GM19238 (cell line): Measurements from ENCODE around the gene GPRIN1.
"Not testable (repeated sequence)": the region's sequence is repeated elsewhere in the genome, so short reads cannot be mapped to it uniquely, and the experiment has no call there.

Source experiments
- DNase-seq: peaks from one replicate; pipeline ENCODE4 v3.0.0; 2011; ENCODE audit warnings: low spot score; ENCODE audit not compliant: insufficient read length

GPRIN1 gene

DNA sequence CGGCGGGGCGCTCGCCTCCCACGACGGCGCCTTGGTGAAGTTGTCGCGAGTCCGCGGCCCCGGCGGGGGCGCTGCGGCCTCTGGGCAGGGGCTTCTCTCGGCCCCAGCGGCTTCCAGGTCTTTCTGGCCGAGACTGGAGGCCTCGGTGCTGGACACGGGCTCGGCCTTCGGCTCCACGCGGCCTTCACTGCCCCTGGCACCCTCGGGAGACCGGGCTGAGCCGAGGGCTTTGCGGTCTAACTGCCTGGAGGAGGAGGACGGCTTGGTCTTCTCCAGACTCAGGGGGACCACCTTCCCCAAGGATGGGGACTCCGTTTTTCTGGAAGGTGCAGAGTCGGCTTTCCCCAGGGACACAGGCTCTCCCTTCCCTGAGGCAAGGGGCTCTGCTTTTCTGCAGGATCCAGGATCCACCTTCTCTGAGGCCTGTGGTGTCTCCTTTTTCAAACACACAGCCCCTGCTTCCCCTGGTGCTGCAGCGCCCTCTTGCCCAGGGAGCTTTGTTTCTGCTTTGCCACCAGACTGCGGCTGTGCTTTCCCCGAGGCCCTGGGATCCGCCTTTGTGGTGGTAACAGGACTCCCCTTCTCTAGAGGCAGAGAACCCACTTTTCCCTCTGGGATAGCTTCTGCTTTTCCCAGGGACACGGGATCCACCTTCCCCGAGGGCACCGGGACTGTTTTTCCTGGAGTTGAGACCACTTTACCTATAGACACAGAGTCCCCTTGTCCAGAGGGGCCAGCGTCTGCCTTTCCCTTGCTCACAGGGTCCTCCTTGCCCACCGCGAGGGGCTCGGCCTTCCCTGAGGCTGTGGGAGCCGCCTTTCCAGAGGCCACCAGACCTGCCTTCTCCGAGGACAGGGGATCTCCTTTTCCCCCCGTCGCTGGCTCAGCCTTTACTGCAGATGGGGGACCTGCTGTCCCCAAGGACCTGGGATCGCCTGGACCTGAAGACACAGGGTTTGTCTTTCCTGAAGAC lies 12.3 kb downstream of the GPRIN1 start:
- DNase-seq = no peak

DNA sequence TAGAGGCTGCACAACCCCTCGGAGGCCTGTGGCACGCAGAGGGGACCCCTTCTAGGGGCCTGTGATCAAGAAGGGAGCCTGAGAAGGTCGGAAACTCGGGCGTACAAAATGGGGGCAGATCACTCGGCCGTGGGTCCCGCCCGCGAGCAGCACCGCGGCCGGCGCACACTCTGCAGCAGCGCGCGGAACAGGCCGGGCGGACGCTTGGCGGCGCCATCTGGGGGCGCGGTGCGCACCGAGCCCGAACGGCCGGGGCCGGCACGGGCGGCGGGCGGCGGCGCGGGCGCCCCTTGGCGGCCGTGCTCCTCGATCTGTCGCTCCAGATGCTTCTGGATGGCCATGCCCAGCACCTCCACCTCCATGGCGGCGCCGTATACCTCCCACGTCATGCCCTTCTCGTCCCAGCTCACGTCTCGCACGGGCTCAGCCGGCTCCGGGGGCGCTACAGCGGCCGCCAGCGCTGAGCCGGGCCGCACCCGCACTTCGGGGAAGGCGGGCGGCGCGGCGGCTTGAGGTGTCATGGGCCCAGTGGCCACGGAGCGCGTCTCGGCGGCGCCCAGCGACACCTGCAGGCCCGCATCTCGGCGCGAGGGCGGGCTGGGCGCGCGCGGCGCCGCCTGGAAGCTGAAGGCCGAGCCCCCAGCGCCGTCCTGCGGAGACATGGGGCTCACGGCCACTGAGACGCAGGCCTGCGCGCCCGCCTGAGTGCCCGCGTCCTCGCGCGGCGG lies 13.1 kb downstream of the GPRIN1 start:
- peak; percentile 47 for DNase-seq

DNA sequence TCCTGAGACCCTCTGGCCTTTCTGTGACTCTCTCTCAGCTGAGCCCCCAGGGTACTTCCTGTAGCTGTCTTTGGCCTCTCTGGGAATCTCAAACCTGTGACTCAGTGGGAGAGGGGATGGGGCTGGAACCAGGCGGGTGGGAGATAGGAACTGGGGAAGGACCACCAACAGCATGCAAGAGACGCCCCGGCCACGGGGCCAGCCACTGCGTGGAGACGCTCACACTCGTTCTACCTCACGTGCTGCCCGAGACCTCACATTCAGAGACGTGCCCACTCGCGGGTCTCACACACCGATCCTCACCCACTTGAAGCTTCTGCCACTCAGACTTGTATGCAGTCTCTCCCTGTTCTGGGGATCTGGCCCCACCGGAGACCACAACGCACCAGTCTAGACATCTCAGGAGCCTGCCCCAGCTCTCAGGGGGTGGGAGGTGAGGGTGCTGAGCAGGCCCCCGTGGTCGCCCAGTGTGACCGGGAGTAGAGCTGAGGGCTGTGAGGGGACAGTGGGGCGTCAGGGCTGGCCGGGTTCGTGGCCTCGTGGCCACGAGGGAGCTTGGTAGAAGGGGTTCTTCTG lies 13.8 kb downstream of the GPRIN1 start:
- DNase-seq = no peak

DNA sequence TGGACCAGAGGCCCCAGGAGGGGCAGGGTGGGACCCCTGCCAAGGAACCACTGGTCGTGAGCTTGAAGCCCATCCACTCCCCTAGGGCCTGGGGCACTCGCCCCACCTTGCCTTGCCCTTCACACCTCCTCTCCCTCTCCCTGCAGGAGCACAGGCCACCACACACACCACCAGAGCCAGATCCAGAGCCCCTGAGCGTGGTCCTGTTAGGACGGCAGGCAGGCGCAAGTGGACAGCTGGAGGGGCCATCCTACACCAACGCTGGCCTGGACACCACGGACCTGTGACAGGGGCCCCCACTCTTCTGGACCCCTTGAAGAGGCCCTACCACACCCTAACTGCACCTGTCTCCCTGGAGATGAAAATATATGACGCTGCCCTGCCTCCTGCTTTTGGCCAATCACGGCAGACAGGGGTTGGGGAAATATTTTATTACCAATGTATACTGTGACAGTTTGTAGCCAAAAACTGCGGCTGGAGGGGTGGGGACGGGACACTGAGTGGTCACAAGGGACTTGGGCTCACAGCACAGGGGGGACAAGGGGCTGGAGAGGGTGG lies 14.5 kb downstream of the GPRIN1 start:
- no peak for DNase-seq

DNA sequence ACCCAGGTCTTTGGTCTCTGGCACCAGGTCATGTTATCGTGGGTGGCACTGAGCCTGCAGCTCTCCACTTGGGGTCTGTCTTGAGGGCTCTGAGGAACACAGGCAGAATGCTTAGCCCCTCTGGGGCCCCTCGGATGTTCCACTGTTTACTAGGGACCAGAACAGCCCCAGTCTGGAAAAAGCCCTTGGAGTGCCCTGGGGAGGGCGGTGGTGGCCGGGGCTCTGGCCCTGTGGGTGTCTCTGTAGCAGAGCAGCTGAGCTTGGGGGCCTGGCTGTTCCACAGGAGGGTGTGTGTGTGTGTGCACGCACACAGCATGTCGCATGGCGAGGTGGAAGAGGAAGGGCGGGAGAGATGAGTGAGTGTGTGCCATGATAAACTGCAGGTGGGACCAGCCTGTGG lies 15.4 kb downstream of the GPRIN1 start:
- DNase-seq = no peak

GRCh38 chr5:176593273-176593869 lies 16.6 kb downstream of the GPRIN1 start:
- no peak for DNase-seq

- DNase-seq = no peak
Measured at GRCh38 chr5:176592573-176592972, 17.4 kb downstream of the GPRIN1 start.

DNA sequence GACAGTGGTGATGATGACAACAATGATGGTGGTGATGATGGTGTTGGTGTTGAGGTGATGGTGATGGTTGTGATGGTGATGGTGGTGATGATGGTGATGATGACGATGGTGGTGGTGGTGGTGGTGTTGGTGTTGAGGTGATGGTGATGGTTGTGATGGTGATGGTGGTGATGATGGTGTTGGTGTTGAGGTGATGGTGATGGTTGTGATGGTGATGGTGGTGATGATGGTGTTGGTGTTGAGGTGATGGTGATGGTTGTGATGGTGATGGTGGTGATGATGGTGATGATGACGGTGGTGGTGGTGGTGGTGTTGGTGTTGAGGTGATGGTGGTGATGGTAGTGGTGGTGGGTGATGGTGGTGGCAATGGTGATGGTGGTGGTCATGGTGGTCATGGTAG lies 18.3 kb downstream of the GPRIN1 start:
- not testable (repeated sequence) for DNase-seq

DNA sequence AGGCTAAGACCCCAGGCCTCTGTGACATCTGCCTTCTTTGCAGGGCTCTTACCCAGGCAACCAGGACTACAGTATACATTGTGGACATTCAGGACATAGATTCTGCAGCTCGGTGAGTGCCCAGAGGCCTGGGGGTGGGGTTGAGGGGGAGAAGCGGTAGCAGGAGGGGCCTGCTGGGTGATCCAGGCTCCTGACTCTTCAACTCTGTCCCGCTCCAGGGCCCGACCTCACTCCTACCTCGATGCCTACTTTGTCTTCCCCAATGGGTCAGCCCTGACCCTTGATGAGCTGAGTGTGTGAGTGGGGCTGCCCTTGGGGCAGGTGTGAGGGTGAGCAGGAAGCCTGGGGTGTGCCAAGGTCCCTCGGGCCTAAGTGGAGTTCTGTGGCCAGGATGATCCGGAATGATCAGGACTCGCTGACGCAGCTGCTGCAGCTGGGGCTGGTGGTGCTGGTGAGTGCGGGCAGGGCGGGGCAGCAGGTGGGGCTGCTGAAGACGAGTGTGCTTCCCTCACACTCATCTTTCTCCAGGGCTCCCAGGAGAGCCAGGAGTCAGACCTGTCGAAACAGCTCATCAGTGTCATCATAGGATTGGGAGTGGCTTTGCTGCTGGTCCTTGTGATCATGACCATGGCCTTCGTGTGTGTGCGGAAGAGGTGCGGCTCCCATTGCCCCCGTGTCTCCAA lies 19.8 kb downstream of the GPRIN1 start:
- no peak for DNase-seq

DNA sequence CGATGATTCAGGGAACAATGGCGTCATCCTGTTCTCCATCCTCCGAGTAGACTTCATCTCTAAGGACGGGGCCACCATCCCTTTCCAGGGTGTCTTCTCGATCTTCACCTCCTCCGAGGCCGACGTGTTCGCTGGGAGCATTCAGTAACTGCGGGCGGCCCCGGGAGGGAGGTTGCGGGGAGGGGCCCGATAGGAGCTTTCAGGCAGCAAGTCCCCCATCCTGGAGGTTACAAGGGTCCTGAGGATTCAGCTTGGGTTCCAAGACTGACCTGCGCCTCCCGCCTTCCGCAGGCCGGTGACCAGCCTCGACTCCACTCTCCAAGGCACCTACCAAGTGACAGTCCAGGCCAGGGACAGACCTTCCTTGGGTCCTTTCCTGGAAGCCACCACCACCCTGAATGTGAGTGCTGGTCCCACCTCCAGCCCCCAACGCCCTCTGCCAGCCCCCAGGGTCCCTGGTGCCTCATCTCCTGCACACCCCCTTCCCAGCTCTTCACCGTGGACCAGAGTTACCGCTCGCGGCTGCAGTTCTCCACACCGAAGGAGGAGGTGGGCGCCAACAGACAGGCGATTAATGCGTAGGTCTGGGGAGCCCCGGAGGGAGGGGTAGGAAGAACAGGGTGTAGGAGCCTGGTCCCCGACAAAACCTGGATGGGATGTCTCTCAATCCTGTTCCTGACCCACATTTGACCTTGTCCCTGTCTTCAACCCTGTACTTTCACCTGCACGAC lies 20.8 kb downstream of the GPRIN1 start:
- no peak for DNase-seq

GRCh38 chr5:176588297-176588696 lies 21.7 kb downstream of the GPRIN1 start:
- no peak for DNase-seq

DNA sequence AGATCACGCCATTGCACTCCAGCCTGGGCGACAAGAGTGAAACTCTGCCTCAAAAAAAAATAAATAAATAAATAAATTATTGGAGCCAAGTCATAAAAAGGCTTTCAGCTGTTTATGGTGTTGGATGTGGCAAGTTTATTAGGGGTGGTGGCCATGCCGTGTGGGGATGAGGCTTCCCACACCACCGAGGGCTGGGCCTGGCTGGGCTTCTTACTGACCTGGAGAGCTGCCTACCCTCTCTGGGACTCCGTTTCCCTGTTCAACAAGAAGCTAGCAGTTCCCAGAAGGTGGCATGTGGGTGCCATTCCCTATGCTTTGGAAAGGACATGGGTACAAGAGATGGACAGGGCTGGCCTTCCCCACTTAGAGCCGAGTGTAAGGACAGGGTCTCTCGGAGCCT lies 22.6 kb downstream of the GPRIN1 start:
- DNase-seq = no peak

- DNase-seq = no peak
Measured at GRCh38 chr5:176583076-176583475, 26.9 kb downstream of the GPRIN1 start.

- DNase-seq = no peak
Measured at GRCh38 chr5:176581361-176581760, 28.6 kb downstream of the GPRIN1 start.

DNA sequence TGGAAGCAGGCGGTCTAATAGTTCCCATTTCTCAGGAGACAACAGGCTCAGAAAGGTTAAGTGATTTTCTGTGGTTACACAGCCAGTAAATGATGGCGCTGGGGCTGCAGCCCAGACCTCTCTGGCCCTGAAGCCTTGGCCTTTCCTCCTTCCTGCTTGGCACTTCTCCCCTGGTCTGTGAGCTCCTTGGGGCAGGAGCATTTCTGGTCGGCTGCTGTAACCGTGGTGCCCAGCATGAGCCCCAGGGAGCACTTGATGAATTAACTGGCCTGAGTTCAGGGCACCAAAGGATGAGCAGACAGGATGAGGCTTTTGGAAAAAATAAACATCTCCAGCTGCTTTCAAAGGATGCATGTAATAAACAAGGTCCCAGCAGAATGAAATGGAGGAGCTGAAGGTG lies 30.6 kb downstream of the GPRIN1 start:
- no peak for DNase-seq

DNA sequence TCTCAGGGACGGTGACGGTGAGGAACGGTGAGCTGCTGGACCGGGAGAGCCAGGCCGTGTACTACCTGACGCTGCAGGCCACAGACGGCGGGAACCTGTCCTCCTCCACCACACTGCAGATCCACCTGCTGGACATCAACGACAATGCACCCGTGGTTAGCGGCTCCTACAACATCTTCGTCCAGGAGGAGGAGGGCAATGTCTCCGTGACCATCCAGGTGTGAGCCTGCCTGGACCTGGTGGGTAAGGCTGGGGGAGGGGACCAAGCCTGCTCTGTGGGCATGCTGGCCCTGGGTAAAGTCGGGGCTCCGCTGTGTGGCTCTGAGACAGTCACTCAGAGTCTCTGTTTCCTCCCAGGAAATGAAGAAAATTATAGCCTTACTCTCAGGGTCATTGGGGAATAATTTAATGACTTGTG lies 31.6 kb downstream of the GPRIN1 start:
- peak; percentile 31 for DNase-seq

DNA sequence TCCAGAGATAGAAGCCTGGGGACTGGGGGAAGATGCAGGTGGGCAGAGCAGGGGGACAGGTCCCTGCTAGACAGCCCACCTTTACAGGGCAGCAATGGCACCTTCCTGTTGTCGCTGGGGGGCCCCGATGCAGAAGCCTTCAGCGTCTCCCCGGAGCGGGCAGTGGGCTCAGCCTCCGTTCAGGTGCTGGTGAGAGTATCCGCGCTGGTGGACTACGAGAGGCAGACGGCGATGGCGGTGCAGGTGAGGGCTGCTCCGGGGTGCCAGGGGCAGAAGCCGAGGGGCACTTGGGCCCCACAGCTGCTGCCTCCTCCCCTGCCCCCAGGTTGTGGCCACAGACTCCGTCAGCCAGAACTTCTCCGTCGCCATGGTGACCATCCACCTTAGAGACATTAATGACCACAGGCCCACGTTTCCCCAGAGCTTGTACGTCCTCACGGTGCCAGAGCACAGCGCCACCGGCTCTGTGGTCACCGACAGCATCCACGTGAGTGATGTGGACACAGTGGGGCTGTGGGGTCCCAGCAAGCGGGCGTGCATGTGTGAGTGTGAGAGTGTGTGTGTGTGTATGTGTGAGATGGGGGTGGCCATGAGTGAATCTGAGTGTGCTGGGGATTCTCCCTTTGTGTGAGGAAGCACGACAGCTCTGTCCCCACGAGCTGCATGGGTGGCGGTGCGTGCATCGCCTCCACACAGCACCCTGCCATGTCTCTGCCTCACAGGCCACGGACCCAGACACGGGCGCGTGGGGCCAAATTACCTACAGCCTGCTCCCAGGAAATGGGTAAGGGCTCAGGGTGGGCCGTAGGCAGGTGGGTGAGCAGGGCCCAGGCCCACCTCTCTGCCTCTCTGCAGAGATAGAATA lies 32.4 kb downstream of the GPRIN1 start:
- no peak for DNase-seq

DNA sequence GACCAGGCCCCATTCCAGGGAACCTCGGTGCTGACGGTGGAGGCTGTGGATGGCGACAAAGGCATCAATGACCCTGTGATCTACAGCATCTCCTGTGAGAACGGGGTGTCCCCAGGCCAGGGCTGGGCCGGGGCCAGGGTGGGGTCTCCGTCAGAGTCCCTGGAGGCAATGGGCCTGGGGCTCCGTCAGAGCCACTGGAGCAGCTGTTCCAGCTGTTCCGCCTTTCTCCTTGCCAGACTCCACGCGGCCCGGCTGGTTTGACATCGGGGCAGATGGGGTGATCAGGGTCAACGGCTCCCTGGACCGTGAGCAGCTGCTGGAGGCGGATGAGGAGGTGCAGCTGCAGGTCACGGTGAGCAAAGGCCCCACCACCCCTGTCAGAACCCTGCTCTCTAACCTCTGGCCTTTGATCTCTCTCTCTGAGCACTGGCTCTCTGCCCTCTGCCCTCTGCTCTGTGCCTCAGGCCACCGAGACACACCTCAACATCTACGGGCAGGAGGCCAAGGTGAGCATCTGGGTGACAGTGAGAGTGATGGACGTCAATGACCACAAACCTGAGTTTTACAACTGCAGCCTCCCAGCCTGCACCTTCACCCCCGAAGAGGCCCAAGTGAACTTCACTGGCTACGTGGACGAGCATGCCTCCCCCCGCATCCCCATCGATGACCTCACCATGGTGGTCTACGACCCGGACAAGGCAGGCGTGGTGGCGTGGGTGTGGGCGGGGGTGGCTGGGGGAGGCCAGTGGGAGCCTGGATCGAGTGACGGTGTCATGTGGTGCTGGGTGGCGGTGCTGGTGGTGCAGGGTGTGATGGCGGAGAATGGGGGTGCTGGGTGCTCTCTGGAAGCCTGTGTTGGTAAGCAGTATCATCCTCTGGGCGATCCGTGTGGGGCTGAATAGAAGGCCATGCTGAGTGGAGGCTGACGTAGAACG lies 34.2 kb downstream of the GPRIN1 start:
- no peak for DNase-seq
